ENCODE data around the gene SCN11A.
A peak's percentile ranks its signal among the peaks of the same experiment; 100 is the strongest.

The SCN11A gene

DNA sequence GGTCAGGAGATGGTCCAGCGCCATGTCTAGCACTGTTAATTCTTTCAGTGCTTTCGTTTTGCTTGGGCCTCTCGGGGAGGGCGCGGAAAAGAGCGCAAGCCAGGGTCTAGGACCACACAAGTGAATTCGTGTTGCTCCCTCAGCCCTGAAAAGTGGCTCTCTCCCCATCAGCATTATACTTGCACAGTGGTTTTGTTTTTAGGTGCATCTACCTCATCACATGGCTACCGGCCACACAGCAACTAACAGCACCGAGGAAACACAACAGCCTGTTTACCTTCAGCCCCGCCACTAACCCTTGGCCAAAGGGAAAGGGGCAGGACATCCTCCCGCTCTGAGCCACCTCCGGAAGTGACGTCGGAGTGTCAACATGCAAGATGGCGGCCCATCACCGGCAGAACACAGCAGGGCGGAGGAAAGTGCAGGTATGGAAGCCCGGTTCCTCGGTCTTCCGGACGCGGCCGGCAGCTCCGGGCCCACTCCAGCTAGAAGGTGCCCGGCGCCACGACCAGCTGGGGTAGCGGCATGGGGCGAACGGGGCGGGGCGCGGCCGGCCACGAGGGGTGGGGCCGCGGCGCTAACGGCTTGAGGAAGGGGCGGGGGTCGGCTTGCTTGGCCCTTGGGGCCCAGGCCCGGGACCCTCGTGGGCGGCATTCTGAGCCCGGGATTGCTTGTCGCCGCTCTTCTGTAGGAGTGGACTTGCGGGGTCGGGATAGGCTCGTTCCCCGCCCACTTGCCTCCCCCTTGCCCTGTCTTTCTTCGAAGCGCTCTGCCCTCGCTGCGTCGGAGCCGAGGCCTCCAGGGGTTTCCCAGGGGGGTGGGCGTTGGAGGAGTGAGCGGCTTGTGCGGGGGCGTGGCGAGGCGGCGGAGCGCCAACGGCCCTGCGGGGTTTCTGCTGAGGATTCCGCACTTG lies at the start of gene SCN11A, which contains the start of gene WDR48:
Gene SCN11A, minus strand, starts transcription at position 296 of the 913 bp plus-strand sequence. CDS start 101,582 bp downstream, outside the sequence.
Gene WDR48, plus strand, starts transcription at position 368 of the 913 bp plus-strand sequence. Its CDS starts 10 bp downstream, at position 378.
- DNase-seq = peak; percentile 94

DNA sequence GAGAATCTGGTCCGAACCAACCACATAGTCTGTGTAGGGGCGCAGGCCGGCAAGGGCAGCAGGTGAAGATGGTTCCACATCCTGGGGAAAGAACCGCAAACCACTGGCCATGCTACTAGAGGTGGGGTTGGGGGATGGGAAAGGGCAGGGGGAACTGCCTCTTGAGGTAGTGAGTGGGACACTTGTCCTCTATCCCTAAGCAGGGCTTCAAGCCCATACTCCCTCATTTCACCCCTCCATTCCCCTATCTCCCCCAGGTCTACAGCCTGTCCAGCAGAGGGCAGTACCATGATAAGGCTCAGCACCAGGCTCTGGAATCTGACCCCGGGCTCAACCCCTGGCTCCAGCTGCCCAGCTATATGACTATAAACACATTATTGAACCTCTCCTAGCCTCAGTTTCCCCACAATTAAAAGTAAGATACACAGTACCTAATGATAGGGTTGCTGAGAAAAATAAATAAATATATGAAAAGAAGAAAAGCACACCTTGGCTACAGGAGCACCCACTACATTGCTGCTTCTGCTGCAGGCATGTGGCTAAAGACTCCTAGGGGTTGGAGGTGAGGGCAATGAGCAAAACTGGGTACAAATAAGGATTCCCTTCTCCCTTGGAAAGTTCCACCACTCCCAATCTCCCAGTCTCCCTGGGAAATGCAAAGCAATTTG lies 49.4 kb upstream of the SCN11A start:
- DNase-seq = peak; percentile 71

- DNase-seq = no peak
These were observed 48.7 kb upstream of the SCN11A start for GRCh38 chr3:39100500-39100886.

DNA sequence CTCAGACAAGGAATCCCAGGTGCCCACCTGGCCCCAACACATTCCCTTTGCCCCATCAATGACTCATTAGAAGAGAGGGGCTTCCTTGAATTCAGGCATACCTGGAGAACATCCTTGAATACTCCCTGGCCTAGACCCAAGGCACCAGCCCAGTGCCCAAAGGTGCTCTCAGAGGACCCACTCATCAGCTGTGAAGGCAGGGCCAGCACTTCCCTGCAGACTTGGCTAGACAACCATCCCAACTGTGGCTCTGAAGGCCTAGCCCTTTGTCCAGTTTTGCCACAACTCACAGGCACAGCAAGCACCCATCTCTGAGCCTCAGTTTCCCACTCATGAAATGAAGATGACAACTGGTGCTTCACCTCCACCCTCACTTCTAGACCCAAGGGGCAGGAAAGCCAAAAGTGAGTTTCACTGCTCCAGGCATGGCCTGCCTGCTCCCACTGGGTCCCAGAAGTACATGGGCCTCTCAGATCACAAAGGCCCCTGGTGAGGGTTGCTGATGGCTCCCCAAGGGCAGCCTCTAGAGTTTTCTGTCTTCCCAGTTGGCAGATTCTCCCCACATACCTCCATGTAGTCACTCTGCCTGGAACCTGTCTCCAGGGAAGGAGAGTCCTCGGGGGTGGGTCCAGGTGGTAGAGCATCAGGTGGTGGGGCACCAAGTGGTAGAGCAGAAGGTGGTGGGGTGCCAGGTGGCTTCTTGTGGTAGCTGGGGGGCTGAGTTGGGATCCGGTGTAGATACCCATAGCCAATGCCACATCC lies 48.2 kb upstream of the SCN11A start:
- DNase-seq = no peak

- no peak for DNase-seq
These were observed 47.5 kb upstream of the SCN11A start for GRCh38 chr3:39099242-39099641.

DNA sequence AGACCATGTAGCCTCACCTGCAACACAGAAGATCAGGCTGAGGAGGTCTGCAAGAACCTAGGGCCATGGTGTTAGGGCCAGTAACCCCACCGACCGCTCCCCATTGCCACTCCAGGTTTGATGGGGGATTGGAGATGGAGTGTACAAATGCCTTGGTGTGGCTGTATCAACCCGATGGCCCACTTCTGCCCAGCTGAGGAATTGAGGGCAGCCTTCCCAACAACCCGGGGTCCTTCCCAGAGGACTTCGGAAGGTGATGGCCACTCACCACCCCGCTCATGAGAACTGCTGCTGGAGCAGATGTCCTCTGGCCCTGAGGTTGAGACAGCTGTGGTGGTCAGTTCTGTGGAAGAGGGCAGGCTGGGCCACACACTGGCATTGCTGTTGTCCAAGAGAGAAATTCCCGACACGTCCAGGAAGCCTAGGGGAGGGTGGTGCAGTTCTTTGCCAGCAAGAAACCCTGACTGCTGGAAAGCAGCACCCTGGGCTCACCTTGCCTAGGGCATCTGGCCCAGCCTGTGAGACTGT lies 46.8 kb upstream of the SCN11A start:
- DNase-seq = no peak

GRCh38 chr3:39097716-39098472 lies 46.1 kb upstream of the SCN11A start:
- no peak for DNase-seq

DNA sequence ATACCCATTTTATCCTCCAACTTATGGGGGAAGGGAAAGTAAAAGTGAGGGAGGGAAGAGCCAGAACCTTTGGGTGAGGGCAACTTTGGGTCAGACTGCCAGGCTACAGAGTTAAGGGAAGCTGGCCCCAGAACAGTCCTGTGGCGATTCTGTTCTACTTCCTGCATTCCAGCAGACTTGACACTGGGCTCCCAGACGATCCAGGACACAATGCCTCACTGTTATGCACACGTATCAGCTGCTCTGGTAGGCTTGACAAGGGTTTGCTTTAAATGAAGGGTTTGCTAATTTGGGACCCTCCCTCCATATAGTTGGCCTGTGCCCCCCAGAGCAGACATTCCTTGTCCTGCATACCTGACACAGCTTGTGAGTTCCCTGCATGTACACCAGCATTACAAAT lies 45.0 kb upstream of the SCN11A start:
- DNase-seq = no peak

GRCh38 chr3:39095778-39096177 lies 44.0 kb upstream of the SCN11A start:
- DNase-seq = no peak

- DNase-seq = no peak
These were observed 43.3 kb upstream of the SCN11A start for GRCh38 chr3:39094851-39095677.

DNA sequence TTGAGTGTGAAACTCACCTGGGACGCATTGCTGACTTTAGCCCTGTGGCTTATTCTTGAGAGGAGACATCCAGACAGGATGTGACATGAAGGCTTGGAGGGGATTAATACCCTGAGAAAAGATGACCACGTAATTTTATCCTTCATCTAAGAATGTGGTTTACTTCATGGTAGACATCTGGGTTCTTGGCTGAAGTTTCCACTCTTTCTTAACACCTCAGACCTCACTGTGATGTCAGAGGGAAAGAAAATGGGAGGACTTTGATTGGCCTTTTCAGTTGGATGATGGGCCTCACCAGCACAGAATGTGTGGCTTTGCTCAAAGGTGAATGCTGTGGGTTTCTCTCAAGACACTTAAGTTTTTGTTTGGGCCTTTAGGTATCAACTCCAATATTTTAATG lies 39.2 kb upstream of the SCN11A start:
- DNase-seq = no peak

DNA sequence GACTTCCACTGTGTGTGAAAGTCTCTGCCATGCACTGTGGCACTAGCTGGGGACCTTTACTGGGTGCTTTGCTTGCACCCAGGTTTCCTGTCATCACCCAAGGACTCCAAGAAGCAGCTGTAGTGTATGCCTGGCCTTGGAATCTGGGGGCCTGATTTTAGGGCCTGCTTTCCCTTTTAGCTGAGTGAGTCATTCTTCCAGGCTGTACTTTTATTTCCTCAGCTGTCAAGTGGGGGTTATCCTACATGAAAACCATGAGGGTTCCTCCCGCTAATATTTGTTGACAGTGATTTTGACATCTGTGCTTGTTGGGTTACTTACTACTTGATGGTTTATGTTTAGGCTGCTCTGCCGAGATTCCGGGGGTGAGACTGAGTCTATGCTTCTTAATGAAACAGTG lies 37.1 kb upstream of the SCN11A start:
- no peak for DNase-seq

DNA sequence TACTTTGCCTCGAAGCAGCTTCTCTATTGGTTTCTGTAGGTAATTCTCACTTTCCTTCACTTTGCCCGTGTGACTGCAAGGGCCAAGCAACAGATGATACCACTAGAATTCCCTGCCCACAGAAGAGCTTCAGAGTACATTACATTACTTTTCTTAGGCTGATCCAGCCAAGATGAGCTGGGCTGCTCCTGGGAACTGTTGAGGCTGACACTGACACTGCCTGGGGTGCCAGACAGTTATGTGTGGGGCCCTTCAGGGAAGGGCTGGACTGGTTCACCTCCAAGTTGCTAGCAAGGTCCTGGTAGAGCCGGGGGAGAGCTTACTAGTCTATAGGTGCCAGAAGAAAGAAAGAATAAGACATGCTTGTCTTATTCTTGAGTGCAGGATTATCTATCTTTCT lies 36.7 kb upstream of the SCN11A start:
- no peak for DNase-seq

DNA sequence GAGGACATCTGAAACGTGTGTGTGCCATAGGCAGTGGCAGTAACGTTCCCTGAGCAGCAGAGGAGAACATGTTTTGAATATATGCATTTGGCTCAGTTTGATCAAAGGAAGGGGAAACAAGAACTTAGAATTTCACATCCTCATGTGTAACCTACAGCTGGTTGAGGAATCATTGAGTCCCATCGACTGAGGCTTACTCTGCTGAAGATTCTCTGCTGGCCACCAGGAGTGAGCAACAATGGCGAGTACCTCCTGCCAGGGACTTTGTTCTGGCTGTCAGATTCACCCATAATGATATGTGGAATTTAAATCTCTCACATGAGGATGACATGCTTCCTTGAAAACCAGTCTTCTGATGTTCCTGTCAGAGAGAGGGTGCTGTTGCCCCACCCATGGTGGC lies 34.4 kb upstream of the SCN11A start:
- DNase-seq = no peak

GRCh38 chr3:39082666-39083313 lies 31.0 kb upstream of the SCN11A start:
- no peak for DNase-seq

DNA sequence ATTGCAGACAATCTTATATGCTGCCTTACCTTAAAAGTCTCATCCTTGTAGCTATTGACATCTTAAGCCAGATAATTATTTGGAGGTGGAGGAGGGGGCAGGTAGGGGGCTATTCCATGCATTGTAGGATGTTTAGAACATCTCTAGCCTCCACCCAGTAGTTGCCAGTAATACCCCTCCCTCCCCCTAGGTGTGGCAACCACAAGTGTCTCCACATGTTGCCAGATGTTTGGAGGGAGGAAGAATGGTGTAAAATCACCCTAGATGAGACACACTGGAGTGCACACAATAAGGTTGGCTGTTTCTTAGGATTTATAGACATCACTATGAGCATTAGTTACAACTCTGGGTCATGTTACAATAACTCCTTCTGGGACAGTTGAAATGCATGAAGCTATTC lies 28.3 kb upstream of the SCN11A start:
- no peak for DNase-seq

DNA sequence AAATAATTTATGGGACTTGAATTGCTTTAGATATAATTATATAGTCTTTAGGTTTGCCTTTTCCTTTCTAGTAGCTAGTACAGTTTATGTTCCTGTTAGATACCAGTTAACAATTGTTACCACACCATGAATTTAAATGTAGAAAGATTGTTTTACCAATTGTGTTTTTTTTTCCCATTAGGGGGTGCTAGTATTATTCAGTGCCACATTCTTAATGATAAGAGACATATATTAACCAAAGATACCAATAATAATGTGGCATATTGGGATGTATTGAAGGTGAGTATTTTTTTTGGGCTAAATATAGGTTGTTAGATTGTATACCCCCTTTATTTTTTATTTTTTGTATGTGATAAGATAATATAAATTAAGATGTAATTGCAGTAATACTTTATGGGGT lies 27.8 kb upstream of the SCN11A start:
- DNase-seq = no peak

DNA sequence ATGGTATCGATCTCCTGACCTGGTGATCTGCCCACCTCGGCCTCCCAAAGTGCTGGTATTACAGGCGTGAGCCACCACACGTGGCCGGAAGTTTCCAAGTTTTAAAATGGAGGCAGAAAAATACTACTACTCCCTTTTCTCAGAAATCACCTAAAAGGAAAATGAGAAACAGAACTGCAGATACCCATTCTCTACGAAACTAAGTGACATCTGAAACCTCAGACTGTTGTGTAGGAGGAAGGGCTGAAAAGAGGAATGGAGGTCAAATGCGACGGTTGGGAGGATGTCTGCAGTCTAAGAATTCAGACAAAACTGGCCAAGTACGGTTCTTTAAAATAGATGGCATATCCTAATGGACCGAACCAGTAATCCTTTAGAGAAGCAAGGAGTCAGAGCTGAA lies 24.2 kb upstream of the SCN11A start:
- no peak for DNase-seq

- no peak for DNase-seq
These were observed 16.8 kb upstream of the SCN11A start for GRCh38 chr3:39068556-39068955.

DNA sequence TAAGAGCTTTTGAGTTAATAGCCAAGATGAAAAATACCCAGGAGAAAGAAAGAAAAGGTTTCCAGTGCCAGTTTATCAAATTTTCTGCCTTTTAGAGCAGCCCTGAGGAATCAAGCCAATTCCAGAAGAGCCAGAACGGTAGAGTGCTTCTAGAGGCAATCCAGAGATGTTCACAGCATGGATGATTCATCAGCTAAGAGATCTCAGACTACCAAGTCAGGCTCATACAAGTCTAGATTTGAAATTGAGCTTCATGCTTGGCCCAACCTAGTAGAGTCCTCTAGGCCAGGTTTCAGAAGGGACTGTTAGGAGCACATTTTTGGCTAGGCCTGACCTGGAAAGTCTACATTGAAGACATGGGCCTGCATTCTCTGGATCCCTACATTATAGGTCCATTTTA lies 15.5 kb upstream of the SCN11A start:
- no peak for DNase-seq

- no peak for DNase-seq
These were observed 13.5 kb upstream of the SCN11A start for GRCh38 chr3:39065197-39065596.
